ENCODE results near the gene E4F1.

Gene E4F1

GRCh38 chr16:2223221-2223941, at the start of gene E4F1:
Gene E4F1, plus strand, starts transcription at chr16:2223591. Its CDS starts 23 bp downstream, at chr16:2223614.
- FAIRE-seq = peak; percentile 98
- peak; percentile 100 for DNase-seq (ENCODE audit: low spot score)

GRCh38 chr16:2173916-2174315, 49.5 kb upstream of the E4F1 start:
- DNase-seq (ENCODE audit: low spot score) (no peak), FAIRE-seq (no peak)

GRCh38 chr16:2174396-2175131, 48.8 kb upstream of the E4F1 start:
- FAIRE-seq (no peak), DNase-seq (ENCODE audit: low spot score) (no peak)

- DNase-seq (ENCODE audit: low spot score) (no peak), FAIRE-seq (no peak)
Measured at GRCh38 chr16:2175454-2175853, 47.9 kb upstream of the E4F1 start.

- no peak for DNase-seq (ENCODE audit: low spot score)
- peak; percentile 13 for FAIRE-seq
Measured at GRCh38 chr16:2176047-2176446, 47.3 kb upstream of the E4F1 start.

GRCh38 chr16:2177101-2177500, 46.3 kb upstream of the E4F1 start:
- no peak for FAIRE-seq
- DNase-seq (ENCODE audit: low spot score) = no peak

GRCh38 chr16:2177561-2177960, 45.8 kb upstream of the E4F1 start:
- no peak for DNase-seq (ENCODE audit: low spot score)
- FAIRE-seq = no peak

GRCh38 chr16:2178321-2179106, 44.9 kb upstream of the E4F1 start:
- DNase-seq (ENCODE audit: low spot score) = peak; percentile 40
- peak; percentile 37 for FAIRE-seq

- FAIRE-seq (no peak), DNase-seq (ENCODE audit: low spot score) (no peak)
Measured at GRCh38 chr16:2179107-2179501, 44.3 kb upstream of the E4F1 start.

GRCh38 chr16:2179576-2179975, 43.8 kb upstream of the E4F1 start:
- FAIRE-seq = no peak
- no peak for DNase-seq (ENCODE audit: low spot score)

- FAIRE-seq = no peak
- DNase-seq (ENCODE audit: low spot score) = no peak
Measured at GRCh38 chr16:2180461-2180860, 42.9 kb upstream of the E4F1 start.

- FAIRE-seq (no peak), DNase-seq (ENCODE audit: low spot score) (no peak)
Measured at GRCh38 chr16:2180962-2181923, 42.1 kb upstream of the E4F1 start.

- FAIRE-seq (peak; percentile 69), DNase-seq (ENCODE audit: low spot score) (no peak)
Measured at GRCh38 chr16:2181952-2182351, 41.4 kb upstream of the E4F1 start.

- DNase-seq (ENCODE audit: low spot score) (no peak), FAIRE-seq (no peak)
Measured at GRCh38 chr16:2183671-2184070, 39.7 kb upstream of the E4F1 start.

- FAIRE-seq = peak; percentile 59
- no peak for DNase-seq (ENCODE audit: low spot score)
Measured at GRCh38 chr16:2184346-2184745, 39.0 kb upstream of the E4F1 start.

GRCh38 chr16:2184962-2185361, 38.4 kb upstream of the E4F1 start:
- DNase-seq (ENCODE audit: low spot score) (no peak), FAIRE-seq (no peak)

- DNase-seq (ENCODE audit: low spot score) = no peak
- FAIRE-seq = no peak
Measured at GRCh38 chr16:2186064-2186463, 37.3 kb upstream of the E4F1 start.

- FAIRE-seq (no peak), DNase-seq (ENCODE audit: low spot score) (no peak)
Measured at GRCh38 chr16:2186505-2186904, 36.9 kb upstream of the E4F1 start.

GRCh38 chr16:2187212-2187611, 36.2 kb upstream of the E4F1 start:
- DNase-seq (ENCODE audit: low spot score) (no peak), FAIRE-seq (no peak)

GRCh38 chr16:2188395-2188794, 35.0 kb upstream of the E4F1 start:
- FAIRE-seq (no peak), DNase-seq (ENCODE audit: low spot score) (no peak)
